ENCODE data around the gene PIP5K1C.

PIP5K1C gene

GRCh38 chr19:3698386-3698950, 1.8 kb downstream of the PIP5K1C start:
- H3K36me3 ChIP-seq (ENCODE audit: insufficient read depth, low read length): no peaks in the 10 kb centered on the region

GRCh38 chr19:3697671-3698385, 2.4 kb downstream of the PIP5K1C start:
- peaks cover 7% of the 10 kb centered on the region for H3K4me1 ChIP-seq (ENCODE audit: control insufficient read depth, insufficient read depth, low read length)
- H3K4me2 ChIP-seq (ENCODE audit: low read length): peak overlapping the region; percentile 89
- no peaks in the 10 kb centered on the region for H3K27me3 ChIP-seq (ENCODE audit: control insufficient read depth, insufficient read depth, low read length)
- H3K36me3 ChIP-seq (ENCODE audit: insufficient read depth, low read length): no peaks in the 10 kb centered on the region
- no peaks in the 10 kb centered on the region for H3K9me3 ChIP-seq (replicated peaks; ENCODE audit: low read length)
- H3K4me3 ChIP-seq (ENCODE audit: low read length): no peak overlapping the region
- H3K9ac ChIP-seq (ENCODE audit: low read depth, low read length): peak overlapping the region; percentile 18

More at GRCh38 chr19:3698386-3698950, 1.8 kb downstream of the PIP5K1C start:
- H3K9ac ChIP-seq (ENCODE audit: low read depth, low read length): peak overlapping the region; percentile 18
- peaks cover 7% of the 10 kb centered on the region for H3K4me1 ChIP-seq (ENCODE audit: control insufficient read depth, insufficient read depth, low read length)
- peak overlapping the region; percentile 89 for H3K4me2 ChIP-seq (ENCODE audit: low read length)
- H3K9me3 ChIP-seq (replicated peaks; ENCODE audit: low read length): no peaks in the 10 kb centered on the region
- peak overlapping the region; percentile 27 for H3K4me3 ChIP-seq (ENCODE audit: low read length)
- H3K27me3 ChIP-seq (ENCODE audit: control insufficient read depth, insufficient read depth, low read length): no peaks in the 10 kb centered on the region

GRCh38 chr19:3697094-3697493, 3.2 kb downstream of the PIP5K1C start:
- Histone ChIP-seq H3K4me3 (ENCODE audit: low read length) (no peak overlapping the region), H3K4me2 (ENCODE audit: low read length) (no peak overlapping the region), H3K4me1 (ENCODE audit: control insufficient read depth, insufficient read depth, low read length) (peaks cover 7% of the 10 kb centered on the region), H3K9me3 (replicated peaks; ENCODE audit: low read length) (no peaks in the 10 kb centered on the region), H3K27me3 (ENCODE audit: control insufficient read depth, insufficient read depth, low read length) (no peaks in the 10 kb centered on the region), H3K9ac (ENCODE audit: low read depth, low read length) (no peak overlapping the region), H3K36me3 (ENCODE audit: insufficient read depth, low read length) (no peaks in the 10 kb centered on the region)

GRCh38 chr19:3696660-3696995, 3.6 kb downstream of the PIP5K1C start:
- Histone ChIP-seq H3K27me3 (ENCODE audit: control insufficient read depth, insufficient read depth, low read length) (no peaks in the 10 kb centered on the region), H3K4me1 (ENCODE audit: control insufficient read depth, insufficient read depth, low read length) (peaks cover 7% of the 10 kb centered on the region), H3K4me3 (ENCODE audit: low read length) (no peak overlapping the region), H3K9me3 (replicated peaks; ENCODE audit: low read length) (no peaks in the 10 kb centered on the region), H3K36me3 (ENCODE audit: insufficient read depth, low read length) (no peaks in the 10 kb centered on the region), H3K4me2 (ENCODE audit: low read length) (no peak overlapping the region), H3K9ac (ENCODE audit: low read depth, low read length) (no peak overlapping the region)

- H3K4me3 ChIP-seq (ENCODE audit: low read length): no peak overlapping the region
- H3K4me2 ChIP-seq (ENCODE audit: low read length): no peak overlapping the region
- no peaks in the 10 kb centered on the region for H3K9me3 ChIP-seq (replicated peaks; ENCODE audit: low read length)
- no peaks in the 10 kb centered on the region for H3K27me3 ChIP-seq (ENCODE audit: control insufficient read depth, insufficient read depth, low read length)
- no peaks in the 10 kb centered on the region for H3K36me3 ChIP-seq (ENCODE audit: insufficient read depth, low read length)
- H3K9ac ChIP-seq (ENCODE audit: low read depth, low read length): no peak overlapping the region
- H3K4me1 ChIP-seq (ENCODE audit: control insufficient read depth, insufficient read depth, low read length): peaks cover 7% of the 10 kb centered on the region
Measured at GRCh38 chr19:3695986-3696659, 4.1 kb downstream of the PIP5K1C start.

- Histone ChIP-seq H3K4me1 (ENCODE audit: control insufficient read depth, insufficient read depth, low read length) (peaks cover 7% of the 10 kb centered on the region), H3K9me3 (replicated peaks; ENCODE audit: low read length) (no peaks in the 10 kb centered on the region), H3K36me3 (ENCODE audit: insufficient read depth, low read length) (peaks cover 2% of the 10 kb centered on the region), H3K27me3 (ENCODE audit: control insufficient read depth, insufficient read depth, low read length) (no peaks in the 10 kb centered on the region), H3K4me3 (ENCODE audit: low read length) (no peak overlapping the region), H3K9ac (ENCODE audit: low read depth, low read length) (no peak overlapping the region), H3K4me2 (ENCODE audit: low read length) (no peak overlapping the region)
Measured at GRCh38 chr19:3695124-3695733, 5.0 kb downstream of the PIP5K1C start.

- peaks cover 7% of the 10 kb centered on the region for H3K4me1 ChIP-seq (ENCODE audit: control insufficient read depth, insufficient read depth, low read length)
- H3K9ac ChIP-seq (ENCODE audit: low read depth, low read length): no peak overlapping the region
Measured at GRCh38 chr19:3694361-3695123, 5.7 kb downstream of the PIP5K1C start.

GRCh38 chr19:3693025-3693925, 7.0 kb downstream of the PIP5K1C start:
- no peak overlapping the region for H3K4me3 ChIP-seq (ENCODE audit: low read length)
- no peak overlapping the region for H3K9ac ChIP-seq (ENCODE audit: low read depth, low read length)
- no peaks in the 10 kb centered on the region for H3K27me3 ChIP-seq (ENCODE audit: control insufficient read depth, insufficient read depth, low read length)
- peaks cover 2% of the 10 kb centered on the region for H3K36me3 ChIP-seq (ENCODE audit: insufficient read depth, low read length)
- peaks cover 3% of the 10 kb centered on the region for H3K4me1 ChIP-seq (ENCODE audit: control insufficient read depth, insufficient read depth, low read length)
- H3K4me2 ChIP-seq (ENCODE audit: low read length): no peak overlapping the region
- H3K9me3 ChIP-seq (replicated peaks; ENCODE audit: low read length): no peaks in the 10 kb centered on the region

More at GRCh38 chr19:3694361-3695123, 5.7 kb downstream of the PIP5K1C start:
- Histone ChIP-seq H3K9me3 (replicated peaks; ENCODE audit: low read length) (no peaks in the 10 kb centered on the region), H3K4me2 (ENCODE audit: low read length) (no peak overlapping the region), H3K36me3 (ENCODE audit: insufficient read depth, low read length) (peaks cover 2% of the 10 kb centered on the region), H3K4me3 (ENCODE audit: low read length) (no peak overlapping the region), H3K27me3 (ENCODE audit: control insufficient read depth, insufficient read depth, low read length) (no peaks in the 10 kb centered on the region)

GRCh38 chr19:3692141-3693024, 7.9 kb downstream of the PIP5K1C start:
- H3K36me3 ChIP-seq (ENCODE audit: insufficient read depth, low read length): peaks cover 2% of the 10 kb centered on the region
- H3K4me3 ChIP-seq (ENCODE audit: low read length): no peak overlapping the region

GRCh38 chr19:3691726-3692125, 8.5 kb downstream of the PIP5K1C start:
- no peak overlapping the region for H3K4me2 ChIP-seq (ENCODE audit: low read length)
- no peaks in the 10 kb centered on the region for H3K4me1 ChIP-seq (ENCODE audit: control insufficient read depth, insufficient read depth, low read length)
- no peaks in the 10 kb centered on the region for H3K27me3 ChIP-seq (ENCODE audit: control insufficient read depth, insufficient read depth, low read length)
- H3K9ac ChIP-seq (ENCODE audit: low read depth, low read length): no peak overlapping the region
- peaks cover 2% of the 10 kb centered on the region for H3K36me3 ChIP-seq (ENCODE audit: insufficient read depth, low read length)
- no peak overlapping the region for H3K4me3 ChIP-seq (ENCODE audit: low read length)
- H3K9me3 ChIP-seq (replicated peaks; ENCODE audit: low read length): no peaks in the 10 kb centered on the region

More at GRCh38 chr19:3692141-3693024, 7.9 kb downstream of the PIP5K1C start:
- H3K27me3 ChIP-seq (ENCODE audit: control insufficient read depth, insufficient read depth, low read length): no peaks in the 10 kb centered on the region
- no peak overlapping the region for H3K9ac ChIP-seq (ENCODE audit: low read depth, low read length)
- H3K4me2 ChIP-seq (ENCODE audit: low read length): no peak overlapping the region
- H3K4me1 ChIP-seq (ENCODE audit: control insufficient read depth, insufficient read depth, low read length): no peaks in the 10 kb centered on the region
- H3K9me3 ChIP-seq (replicated peaks; ENCODE audit: low read length): no peaks in the 10 kb centered on the region

Measured in skeletal muscle satellite cell (primary cell).